Suprapubic skin (tissue), 4 donors: Measurements from ENCODE around the gene SRP19. TPM values are rescaled to one million over a fixed set of nuclear protein-coding genes. Genes with fewer than 3 reads are reported as not detected.

Experiments used
- DNase-seq, 2 donors: peaks; one replicate each; pipeline ENCODE4 v3.0.0-alpha.2; 2019; ENCODE audit warnings: low spot score in 2 of 2
- H3K27ac ChIP-seq: fragments of 200-600 bp; sonication (generic); one replicate; pipeline ENCODE4 v1.5.1; 2019
- H3K27me3 ChIP-seq: fragments of 200-600 bp; sonication (generic); one replicate; pipeline ENCODE4 v1.5.1; 2019
- H3K36me3 ChIP-seq: fragments of 200-600 bp; sonication (generic); one replicate; pipeline ENCODE4 v1.5.1; 2019
- H3K4me1 ChIP-seq: fragments of 200-600 bp; sonication (generic); one replicate; pipeline ENCODE4 v1.5.1; 2019
- H3K4me3 ChIP-seq: fragments of 200-600 bp; sonication (generic); one replicate; pipeline ENCODE4 v1.5.1; 2019; ENCODE audit warnings: mild to moderate bottlenecking
- H3K9me3 ChIP-seq: fragments of 200-600 bp; sonication (generic); one replicate; pipeline ENCODE4 v1.5.1; 2019
- CTCF ChIP-seq, 2 donors: fragments of 200-600 bp in 1 of 2; fragments of 450-650 bp in 1 of 2; sonication (generic) in 1 of 2; IDR thresholded peaks; one replicate each; pipeline ENCODE4 v1.5.1; 2016 to 2019; ENCODE audit warnings: antibody characterized with exemption in 2 of 2, mild to moderate bottlenecking in 1 of 2, moderate library complexity in 1 of 2
- EP300 ChIP-seq: sonication (generic); formaldehyde crosslinking; IDR thresholded peaks from one replicate; pipeline ENCODE4 v1.6.1; 2017; ENCODE audit warnings: antibody characterized with exemption
- POLR2A ChIP-seq, 2 donors: fragments of 450-650 bp; IDR thresholded peaks; one replicate each; pipeline ENCODE4 v1.6.1; 2017; ENCODE audit warnings: antibody characterized with exemption in 2 of 2, mild to moderate bottlenecking in 2 of 2, moderate library complexity in 2 of 2
- POLR2AphosphoS5 ChIP-seq, 3 donors: sonication (generic); formaldehyde crosslinking; IDR thresholded peaks; one replicate each; pipeline ENCODE4 v1.6.1; 2017; ENCODE audit warnings: antibody characterized with exemption in 3 of 3
- WGBS: methylation state at CpG from one replicate; pipeline ENCODE4 v1.1.5; 2018; 5-methylcytosine and 5-hydroxymethylcytosine counted together
- total RNA-seq, 4 donors: library from RNA; depleted of rRNA; stranded (reverse); fragments of >200 nt; gene quantifications; one replicate each; pipeline ENCODE4 v1.1.0, GENCODE V29; 2016

SRP19 gene
- total RNA-seq, 4 donors from 2014 or later: 26.2 to 48.6 (median 32.9) TPM

DNA sequence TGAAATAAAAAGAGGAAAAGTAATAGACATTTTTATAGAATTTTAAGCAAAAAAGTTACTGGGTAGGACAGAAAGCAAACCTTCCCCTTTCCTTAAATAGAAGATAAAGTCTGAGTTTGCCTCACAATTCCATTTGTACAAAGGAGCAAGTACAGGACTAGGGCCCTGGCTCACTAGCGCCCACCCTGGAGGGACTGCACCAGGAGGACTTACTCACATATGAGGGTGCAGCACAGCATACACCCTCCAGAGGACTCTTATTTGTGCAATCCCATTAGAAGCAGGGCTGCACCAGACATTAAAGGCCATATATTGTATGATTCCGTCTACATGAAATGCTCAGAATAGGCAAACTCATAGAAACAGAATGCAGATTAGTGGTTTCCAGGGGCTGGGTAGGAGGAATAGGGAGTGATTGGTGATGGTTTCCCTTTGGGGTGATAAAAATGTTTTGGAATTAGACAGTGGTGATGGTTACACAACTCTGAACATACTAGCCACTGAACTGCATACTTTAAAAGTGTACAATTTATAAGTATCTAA is 56.4 kb downstream of the SRP19 start:
- Histone ChIP-seq H3K27ac (no peak overlapping the region), H3K27me3 (no peaks in the 10 kb centered on the region), H3K36me3 (peaks cover 17% of the 10 kb centered on the region), H3K4me1 (peaks cover 56% of the 10 kb centered on the region), H3K4me3 (no peak overlapping the region), H3K9me3 (no peaks in the 10 kb centered on the region)
- TF ChIP-seq POLR2AphosphoS5 (IDR thresholded peaks at IDR 0.05): no peak
- TF ChIP-seq EP300: no peak
- TF ChIP-seq CTCF (IDR thresholded peaks at IDR 0.05): no peak
- TF ChIP-seq POLR2A (IDR thresholded peaks at IDR 0.05): no peak
- WGBS: 96% methylated on average over 2 of the region's 2 CpGs
- DNase-seq: no peak

- no peaks in the 10 kb centered on the region for H3K27me3 ChIP-seq
- H3K4me1 ChIP-seq: peaks cover 62% of the 10 kb centered on the region
- TF ChIP-seq EP300: no peak
- no peaks in the 10 kb centered on the region for H3K9me3 ChIP-seq
- no peak for DNase-seq
- H3K27ac ChIP-seq: no peak overlapping the region
- H3K4me3 ChIP-seq: no peak overlapping the region
- peaks cover 17% of the 10 kb centered on the region for H3K36me3 ChIP-seq
- WGBS: 74% methylated on average over 3 of the region's 3 CpGs
These were observed 57.0 kb downstream of the SRP19 start for GRCh38 chr5:112918136-112918535.

- TF ChIP-seq POLR2A (IDR thresholded peaks at IDR 0.05) (no peak), POLR2AphosphoS5 (IDR thresholded peaks at IDR 0.05) (no peak)
- Histone ChIP-seq H3K4me3 (no peak overlapping the region), H3K36me3 (peaks cover 17% of the 10 kb centered on the region), H3K27ac (no peak overlapping the region), H3K9me3 (no peaks in the 10 kb centered on the region), H3K4me1 (peaks cover 66% of the 10 kb centered on the region), H3K27me3 (no peaks in the 10 kb centered on the region)
- DNase-seq: no peak
- WGBS: 73% methylated on average over 1 of the region's 1 CpG
These were observed 57.6 kb downstream of the SRP19 start for GRCh38 chr5:112918679-112919078.

Other genes with a start within 250 kb of the SRP19 start
- gene APC, start 123.4 kb upstream of the SRP19 start, total RNA-seq: 10 to 100 TPM; 40.8 to 76.4 (median 53.9) TPM
- 10 to 100 TPM; 65.7 to 91.6 (median 79.0) TPM for gene REEP5, start 60.9 kb downstream of the SRP19 start, total RNA-seq
- gene DCP2, start 115.5 kb downstream of the SRP19 start, total RNA-seq: 10 to 100 TPM; 11.3 to 45.5 (median 23.0) TPM